NOMO-1 treated with dmso at 0.1 percent for 144 hours (cell line): ENCODE data around the gene TLE4.

Experiments used
- DNase-seq: peaks from one replicate; lab custom pipeline; 2025; ENCODE audit not compliant: unreplicated experiment; lab: John Stamatoyannopoulos, UW

The TLE4 gene

GRCh38 chr9:79765466-79765865, 193.7 kb downstream of the TLE4 start:
- no peak for DNase-seq

- DNase-seq: no peak
Observed at GRCh38 chr9:79766091-79766490, 194.3 kb downstream of the TLE4 start.

GRCh38 chr9:79768194-79768593, 196.4 kb downstream of the TLE4 start:
- DNase-seq: no peak

GRCh38 chr9:79769476-79770275, 197.9 kb downstream of the TLE4 start:
- DNase-seq: no peak

- DNase-seq: no peak
Observed at GRCh38 chr9:79774356-79774755, 202.6 kb downstream of the TLE4 start.
